Measurements from ENCODE around the gene TLR10. TPM values are rescaled to one million over a fixed set of nuclear protein-coding genes. Genes with fewer than 3 reads are reported as not detected.

The TLR10 gene
- total and polyA plus RNA-seq, 9 of the 15 experiments (the other 6 are each of a cell fraction or from before 2014, with no cell fraction given), result 0.03 to 0.05 TPM; not detected in 7

DNA sequence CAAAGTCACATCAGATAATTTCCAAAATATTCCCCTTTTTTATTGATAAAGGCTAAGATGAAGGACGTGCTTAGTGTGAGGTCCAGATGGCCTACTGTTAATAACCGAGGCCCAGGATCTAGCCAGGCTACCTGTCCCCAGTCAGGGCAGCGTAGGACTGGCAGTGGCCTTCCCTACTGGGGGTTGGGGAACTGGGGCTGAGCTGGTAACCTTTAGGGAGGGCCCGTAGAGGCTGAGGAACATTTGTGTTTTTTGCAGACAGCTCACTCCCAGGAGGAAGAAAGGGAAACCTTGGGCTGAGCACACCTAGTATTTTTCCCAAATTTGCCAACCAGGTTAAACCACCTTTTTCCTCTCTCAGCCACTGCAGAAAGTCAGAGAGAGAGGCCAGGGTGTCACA, 59.7 kb downstream of the TLR10 start:
- 26% methylated on average over 4 of the region's 4 CpGs for WGBS (ENCODE audit: insufficient coverage, low coverage, missing lambda C conversion rate)
- Histone ChIP-seq H3K9ac (ENCODE audit: insufficient read depth in 1 of 2, low read depth in 2 of 2, low read length in 2 of 2) (no peak overlapping the region), H3K4me1 (replicated peaks in 1 of 2; ENCODE audit: control insufficient read depth in 2 of 2, insufficient read depth in 2 of 2, low read length in 2 of 2) (peaks cover 6% of the 10 kb centered on the region in 2 experiments; a peak in 3 of 5 replicates), H3K4me2 (ENCODE audit: insufficient read depth, low read length) (no peak overlapping the region), H3K4me3 (no peak overlapping the region), H3K9me3 (replicated peaks; ENCODE audit: control insufficient read depth, insufficient read depth, low read depth, low read length) (no peaks in the 10 kb centered on the region), H3K27me3 (ENCODE audit: control insufficient read depth in 2 of 2, insufficient read depth in 2 of 2, low read length in 2 of 2) (no peaks in the 10 kb centered on the region; a peak in 1 of 5 replicates), H3K27ac (ENCODE audit: extremely low read depth, low read depth, low read length) (no peak overlapping the region), H4K20me1 (replicated peaks; ENCODE audit: control insufficient read depth, insufficient read depth, low read length) (no peaks in the 10 kb centered on the region), H3K9me1 (ENCODE audit: control insufficient read depth, insufficient read depth, low read length) (no peaks in the 10 kb centered on the region), H2AFZ (ENCODE audit: low read depth, low read length) (no peak overlapping the region), H3K79me2 (ENCODE audit: control insufficient read depth, insufficient read depth, low read length) (no peaks in the 10 kb centered on the region), H3K36me3 (ENCODE audit: control insufficient read depth, insufficient read depth, low read length) (no peaks in the 10 kb centered on the region)
- ATAC-seq (no peak), FAIRE-seq (no peak), DNase-seq (ENCODE audit: extremely low read depth in 1 of 4, low spot score in 3 of 4) (no peak)
- intact Hi-C loops (cut with micrococcal nuclease), result no loop called here
- in situ Hi-C loops (cut with MboI), result no loop called here
- no TSS peak for BruUV-seq (replicated peaks)
- ChIA-PET POLR2A (interaction anchor here (0.8 to 2.3 kb wide), 2 partner anchors 12 to 25 kb away, joined by 3 to 9 read pairs; no protein-coding TSS in a partner anchor), CTCF (ENCODE audit: low intra/inter-chr PET ratio) (no interaction called here)
- TF ChIP-seq, protein P1, sequence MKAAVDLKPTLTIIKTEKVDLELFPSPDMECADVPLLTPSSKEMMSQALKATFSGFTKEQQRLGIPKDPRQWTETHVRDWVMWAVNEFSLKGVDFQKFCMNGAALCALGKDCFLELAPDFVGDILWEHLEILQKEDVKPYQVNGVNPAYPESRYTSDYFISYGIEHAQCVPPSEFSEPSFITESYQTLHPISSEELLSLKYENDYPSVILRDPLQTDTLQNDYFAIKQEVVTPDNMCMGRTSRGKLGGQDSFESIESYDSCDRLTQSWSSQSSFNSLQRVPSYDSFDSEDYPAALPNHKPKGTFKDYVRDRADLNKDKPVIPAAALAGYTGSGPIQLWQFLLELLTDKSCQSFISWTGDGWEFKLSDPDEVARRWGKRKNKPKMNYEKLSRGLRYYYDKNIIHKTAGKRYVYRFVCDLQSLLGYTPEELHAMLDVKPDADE (conservative IDR thresholded peaks at IDR 0.05; ENCODE audit: control insufficient read depth, low read depth, low read length), result no peak
- no peak for TF ChIP-seq NCOA2 (IDR thresholded peaks at IDR 0.05; ENCODE audit: partially characterized antibody in 2 of 2)
- no peak for TF ChIP-seq ILF3 (IDR thresholded peaks at IDR 0.05; ENCODE audit: borderline replicate concordance)
- no peak for TF ChIP-seq SPI1 (IDR thresholded peaks at IDR 0.05; ENCODE audit: borderline replicate concordance, low read depth, low read length)
- TF ChIP-seq, protein P2, sequence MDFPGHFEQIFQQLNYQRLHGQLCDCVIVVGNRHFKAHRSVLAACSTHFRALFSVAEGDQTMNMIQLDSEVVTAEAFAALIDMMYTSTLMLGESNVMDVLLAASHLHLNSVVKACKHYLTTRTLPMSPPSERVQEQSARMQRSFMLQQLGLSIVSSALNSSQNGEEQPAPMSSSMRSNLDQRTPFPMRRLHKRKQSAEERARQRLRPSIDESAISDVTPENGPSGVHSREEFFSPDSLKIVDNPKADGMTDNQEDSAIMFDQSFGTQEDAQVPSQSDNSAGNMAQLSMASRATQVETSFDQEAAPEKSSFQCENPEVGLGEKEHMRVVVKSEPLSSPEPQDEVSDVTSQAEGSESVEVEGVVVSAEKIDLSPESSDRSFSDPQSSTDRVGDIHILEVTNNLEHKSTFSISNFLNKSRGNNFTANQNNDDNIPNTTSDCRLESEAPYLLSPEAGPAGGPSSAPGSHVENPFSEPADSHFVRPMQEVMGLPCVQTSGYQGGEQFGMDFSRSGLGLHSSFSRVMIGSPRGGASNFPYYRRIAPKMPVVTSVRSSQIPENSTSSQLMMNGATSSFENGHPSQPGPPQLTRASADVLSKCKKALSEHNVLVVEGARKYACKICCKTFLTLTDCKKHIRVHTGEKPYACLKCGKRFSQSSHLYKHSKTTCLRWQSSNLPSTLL (IDR thresholded peaks at IDR 0.05), result no peak
- TF ChIP-seq, protein P3, sequence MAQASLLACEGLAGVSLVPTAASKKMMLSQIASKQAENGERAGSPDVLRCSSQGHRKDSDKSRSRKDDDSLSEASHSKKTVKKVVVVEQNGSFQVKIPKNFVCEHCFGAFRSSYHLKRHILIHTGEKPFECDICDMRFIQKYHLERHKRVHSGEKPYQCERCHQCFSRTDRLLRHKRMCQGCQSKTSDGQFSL (CRISPR knock-in tag; IDR thresholded peaks at IDR 0.05), result no peak
- TF ChIP-seq, protein P3 (tag; IDR thresholded peaks at IDR 0.05), result no peak
- TF ChIP-seq, protein P4, sequence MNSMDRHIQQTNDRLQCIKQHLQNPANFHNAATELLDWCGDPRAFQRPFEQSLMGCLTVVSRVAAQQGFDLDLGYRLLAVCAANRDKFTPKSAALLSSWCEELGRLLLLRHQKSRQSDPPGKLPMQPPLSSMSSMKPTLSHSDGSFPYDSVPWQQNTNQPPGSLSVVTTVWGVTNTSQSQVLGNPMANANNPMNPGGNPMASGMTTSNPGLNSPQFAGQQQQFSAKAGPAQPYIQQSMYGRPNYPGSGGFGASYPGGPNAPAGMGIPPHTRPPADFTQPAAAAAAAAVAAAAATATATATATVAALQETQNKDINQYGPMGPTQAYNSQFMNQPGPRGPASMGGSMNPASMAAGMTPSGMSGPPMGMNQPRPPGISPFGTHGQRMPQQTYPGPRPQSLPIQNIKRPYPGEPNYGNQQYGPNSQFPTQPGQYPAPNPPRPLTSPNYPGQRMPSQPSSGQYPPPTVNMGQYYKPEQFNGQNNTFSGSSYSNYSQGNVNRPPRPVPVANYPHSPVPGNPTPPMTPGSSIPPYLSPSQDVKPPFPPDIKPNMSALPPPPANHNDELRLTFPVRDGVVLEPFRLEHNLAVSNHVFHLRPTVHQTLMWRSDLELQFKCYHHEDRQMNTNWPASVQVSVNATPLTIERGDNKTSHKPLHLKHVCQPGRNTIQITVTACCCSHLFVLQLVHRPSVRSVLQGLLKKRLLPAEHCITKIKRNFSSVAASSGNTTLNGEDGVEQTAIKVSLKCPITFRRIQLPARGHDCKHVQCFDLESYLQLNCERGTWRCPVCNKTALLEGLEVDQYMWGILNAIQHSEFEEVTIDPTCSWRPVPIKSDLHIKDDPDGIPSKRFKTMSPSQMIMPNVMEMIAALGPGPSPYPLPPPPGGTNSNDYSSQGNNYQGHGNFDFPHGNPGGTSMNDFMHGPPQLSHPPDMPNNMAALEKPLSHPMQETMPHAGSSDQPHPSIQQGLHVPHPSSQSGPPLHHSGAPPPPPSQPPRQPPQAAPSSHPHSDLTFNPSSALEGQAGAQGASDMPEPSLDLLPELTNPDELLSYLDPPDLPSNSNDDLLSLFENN (IDR thresholded peaks at IDR 0.05; ENCODE audit: low read depth in 2 of 2, low read length in 2 of 2), result no peak
- no peak for TF ChIP-seq ZNF146 (CRISPR knock-in tag; IDR thresholded peaks at IDR 0.05; ENCODE audit: unreplicated experiment)
- no peak for TF ChIP-seq POLR2H (tag; IDR thresholded peaks at IDR 0.05; ENCODE audit: low read depth)
- no peak for TF ChIP-seq SETDB1 (IDR thresholded peaks at IDR 0.05; ENCODE audit: low read length)
- TF ChIP-seq GTF2A2 (tag; IDR thresholded peaks at IDR 0.05), result no peak
- TF ChIP-seq JUN (IDR thresholded peaks at IDR 0.05; ENCODE audit: borderline replicate concordance, low read depth, low read length), result no peak
- no peak for TF ChIP-seq JUN (CRISPR knock-in tag; IDR thresholded peaks at IDR 0.05; ENCODE audit: borderline replicate concordance)
- TF ChIP-seq STAG1 (CRISPR knock-in tag; IDR thresholded peaks at IDR 0.05; ENCODE audit: borderline replicate concordance), result no peak
- TF ChIP-seq PHTF2 (CRISPR knock-in tag; IDR thresholded peaks at IDR 0.05), result no peak

Measured in K562 (cell line).